KOPT-K1 (cell line): ENCODE results near the gene HSP90AB1.

Source experiments
- H3K27ac ChIP-seq: fragments of 200-600 bp; sonication (generic); 2 replicates; pipeline ENCODE4 v1.5.1; 2016; ENCODE audit warnings: antibody characterized with exemption, mild to moderate bottlenecking, low read depth, low read length; ENCODE audit not compliant: poor library complexity, severe bottlenecking
- H3K36me3 ChIP-seq: fragments of 200-600 bp; sonication (generic); 2 replicates; pipeline ENCODE4 v1.5.1; 2017; ENCODE audit warnings: antibody characterized with exemption, mild to moderate bottlenecking, low read length, moderate library complexity; ENCODE audit not compliant: insufficient read depth
- H3K9me3 ChIP-seq: fragments of 200-600 bp; sonication (generic); 2 replicates; pipeline ENCODE4 v1.5.1; 2017; ENCODE audit warnings: antibody characterized with exemption, low read length, mild to moderate bottlenecking; ENCODE audit not compliant: insufficient read depth, poor library complexity, severe bottlenecking

The HSP90AB1 gene

DNA sequence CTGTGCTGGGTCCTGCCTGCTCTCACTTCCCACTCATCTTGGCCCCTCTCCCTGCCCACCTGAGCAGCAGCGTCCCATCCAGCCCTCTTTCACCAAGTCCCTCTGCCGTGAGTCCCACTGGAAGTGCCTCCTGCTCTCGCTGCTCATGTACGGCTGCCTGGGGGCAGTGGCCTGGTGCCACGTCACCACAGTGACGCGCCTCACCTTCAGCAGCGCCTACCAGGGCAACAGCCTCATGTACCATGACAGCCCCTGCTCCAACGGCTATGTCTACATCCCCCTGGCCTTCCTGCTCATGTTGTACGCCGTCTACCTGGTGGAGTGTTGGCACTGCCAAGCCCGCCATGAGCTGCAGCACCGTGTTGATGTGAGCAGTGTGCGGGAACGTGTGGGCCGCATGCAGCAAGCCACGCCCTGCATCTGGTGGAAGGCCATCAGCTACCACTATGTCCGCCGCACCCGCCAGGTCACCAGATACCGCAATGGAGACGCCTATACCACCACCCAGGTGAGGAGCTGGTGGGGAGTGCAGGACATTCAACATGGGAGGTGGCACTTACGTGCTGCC lies 26.2 kb downstream of the HSP90AB1 start:
- no peaks in the 10 kb centered on the region for H3K9me3 ChIP-seq
- no peaks in the 10 kb centered on the region for H3K36me3 ChIP-seq
- no peak overlapping the region for H3K27ac ChIP-seq

DNA sequence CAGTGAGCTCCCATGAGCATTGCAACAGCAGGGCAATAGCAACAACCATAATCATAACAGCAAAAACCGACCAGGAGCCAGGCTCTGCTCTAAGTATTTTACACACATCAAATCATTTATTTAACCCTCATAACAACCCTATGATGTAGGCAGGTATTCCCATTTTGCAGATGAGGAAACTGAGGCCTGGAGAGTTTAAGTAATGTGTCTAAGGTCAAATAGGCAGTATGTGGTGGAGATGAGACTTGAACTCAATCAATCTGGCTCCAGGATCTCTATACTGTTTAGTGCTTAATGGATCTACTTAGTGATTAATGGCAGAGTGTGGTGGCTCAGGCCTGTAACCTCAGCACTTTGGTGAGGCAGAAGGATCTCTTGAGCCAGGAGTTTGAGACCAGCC lies 26.7 kb downstream of the HSP90AB1 start:
- Histone ChIP-seq H3K9me3 (no peaks in the 10 kb centered on the region), H3K36me3 (no peaks in the 10 kb centered on the region), H3K27ac (no peak overlapping the region)

DNA sequence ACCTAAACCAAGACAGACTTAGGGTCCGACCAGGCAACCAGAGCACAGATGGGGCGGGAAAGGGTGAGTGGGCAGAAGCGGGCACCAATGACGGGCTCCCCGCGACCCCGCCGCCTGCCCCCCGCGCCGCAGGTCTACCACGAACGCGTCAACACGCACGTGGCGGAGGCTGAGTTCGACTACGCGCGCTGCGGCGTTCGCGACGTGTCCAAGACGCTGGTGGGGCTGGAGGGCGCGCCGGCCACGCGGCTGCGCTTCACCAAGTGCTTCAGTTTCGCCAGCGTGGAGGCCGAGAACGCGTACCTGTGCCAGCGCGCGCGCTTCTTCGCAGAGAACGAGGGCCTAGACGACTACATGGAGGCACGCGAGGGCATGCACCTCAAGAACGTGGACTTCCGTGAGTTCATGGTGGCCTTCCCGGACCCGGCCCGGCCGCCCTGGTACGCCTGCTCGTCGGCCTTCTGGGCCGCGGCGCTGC lies 28.4 kb downstream of the HSP90AB1 start:
- no peaks in the 10 kb centered on the region for H3K9me3 ChIP-seq
- no peaks in the 10 kb centered on the region for H3K36me3 ChIP-seq
- H3K27ac ChIP-seq, result no peak overlapping the region

DNA sequence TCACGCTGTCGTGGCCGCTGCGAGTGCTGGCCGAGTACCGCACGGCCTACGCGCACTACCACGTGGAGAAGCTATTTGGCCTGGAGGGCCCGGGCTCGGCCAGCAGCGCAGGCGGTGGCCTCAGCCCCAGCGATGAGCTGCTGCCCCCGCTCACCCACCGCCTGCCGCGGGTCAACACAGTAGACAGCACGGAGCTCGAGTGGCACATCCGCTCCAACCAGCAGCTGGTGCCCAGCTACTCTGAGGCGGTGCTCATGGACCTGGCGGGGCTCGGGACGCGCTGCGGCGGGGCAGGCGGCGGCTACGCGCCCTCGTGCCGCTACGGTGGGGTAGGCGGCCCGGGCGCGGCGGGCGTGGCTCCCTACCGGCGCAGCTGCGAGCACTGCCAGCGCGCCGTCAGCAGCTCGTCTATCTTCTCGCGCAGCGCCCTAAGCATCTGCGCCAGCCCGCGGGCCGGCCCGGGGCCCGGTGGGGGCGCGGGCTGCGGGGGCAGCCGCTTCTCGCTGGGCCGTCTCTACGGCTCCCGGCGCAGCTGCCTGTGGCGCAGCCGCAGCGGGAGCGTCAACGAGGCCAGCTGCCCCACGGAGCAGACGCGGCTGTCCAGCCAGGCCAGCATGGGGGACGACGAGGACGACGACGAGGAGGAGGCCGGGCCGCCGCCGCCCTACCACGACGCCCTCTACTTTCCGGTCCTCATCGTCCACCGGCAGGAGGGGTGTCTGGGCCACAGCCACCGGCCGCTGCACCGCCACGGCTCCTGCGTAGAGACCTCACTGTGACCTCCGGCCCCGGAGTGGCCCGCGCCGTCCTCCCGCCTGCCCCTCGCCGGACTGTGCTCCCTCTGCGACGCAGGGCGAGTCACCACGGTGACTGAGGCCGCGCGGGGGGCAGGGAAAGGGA lies 29.1 kb downstream of the HSP90AB1 start:
- Histone ChIP-seq H3K36me3 (no peaks in the 10 kb centered on the region), H3K27ac (no peak overlapping the region), H3K9me3 (no peaks in the 10 kb centered on the region)

DNA sequence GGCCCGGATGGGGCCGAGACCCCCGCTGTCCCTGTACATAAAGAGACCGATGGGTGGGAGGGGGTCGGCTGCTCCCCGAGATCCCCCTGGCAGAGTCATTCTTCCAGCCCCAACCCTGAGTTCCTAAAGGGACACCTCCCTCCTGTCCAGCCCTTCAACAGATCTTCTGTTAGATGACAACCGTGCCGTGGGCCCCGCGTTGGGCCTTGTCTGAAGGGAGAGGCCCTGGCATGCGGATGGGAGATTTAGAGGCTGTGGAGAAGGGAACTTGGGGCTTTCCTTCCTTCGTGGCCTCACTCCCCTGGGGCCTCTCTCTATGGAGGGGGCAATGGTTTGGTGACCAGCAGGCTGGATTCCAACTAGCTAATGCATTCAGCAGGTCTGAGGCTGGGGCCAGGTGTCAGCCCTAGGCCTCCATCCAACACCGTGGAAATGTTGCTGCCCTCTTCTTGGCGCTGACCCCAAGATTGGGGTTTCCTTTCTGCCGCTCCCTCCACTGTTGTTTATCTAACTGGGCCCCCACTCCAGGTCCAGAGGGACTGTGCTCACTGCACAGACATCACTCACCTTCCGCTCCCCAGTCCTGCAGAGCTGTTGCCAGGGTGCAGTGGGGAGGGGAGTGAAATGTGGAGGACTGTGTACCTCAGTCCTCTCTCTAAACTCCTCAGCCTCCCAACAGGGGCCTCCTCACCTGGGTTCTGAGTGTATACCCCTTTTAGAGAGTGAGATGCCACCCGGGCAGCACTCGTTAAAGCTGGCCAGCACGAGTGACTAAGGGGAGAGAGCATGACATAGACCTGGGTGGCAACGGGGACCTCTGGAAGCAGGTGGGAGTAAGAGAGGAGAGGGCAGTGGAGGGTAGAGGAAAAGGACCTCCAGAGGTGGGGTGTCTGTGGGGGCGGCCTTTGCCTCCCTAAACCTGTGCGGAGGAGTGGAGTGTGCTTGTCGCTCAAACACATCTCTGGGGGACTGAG lies 30.1 kb downstream of the HSP90AB1 start:
- Histone ChIP-seq H3K36me3 (no peaks in the 10 kb centered on the region), H3K27ac (no peak overlapping the region), H3K9me3 (no peaks in the 10 kb centered on the region)

DNA sequence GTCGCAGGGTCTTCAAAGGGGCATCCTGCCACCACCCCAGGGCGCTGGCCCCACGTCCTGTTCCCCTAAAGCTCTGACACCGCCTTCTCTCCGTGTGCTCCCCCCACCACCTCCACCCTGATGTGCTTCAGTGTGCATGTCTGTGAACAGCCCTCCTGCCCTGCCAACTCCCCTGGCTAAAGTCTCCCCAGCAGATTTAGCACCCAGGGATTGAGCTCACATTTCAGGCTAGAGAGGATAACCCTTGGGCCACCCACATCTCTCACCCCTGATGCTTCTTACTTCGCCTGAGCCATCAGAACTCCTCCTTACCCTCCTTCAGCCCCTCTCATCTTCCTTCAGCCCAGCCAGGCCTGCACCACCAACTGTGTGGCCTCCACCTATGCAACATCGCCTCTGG lies 30.9 kb downstream of the HSP90AB1 start:
- no peaks in the 10 kb centered on the region for H3K9me3 ChIP-seq
- no peaks in the 10 kb centered on the region for H3K36me3 ChIP-seq
- H3K27ac ChIP-seq, result no peak overlapping the region

DNA sequence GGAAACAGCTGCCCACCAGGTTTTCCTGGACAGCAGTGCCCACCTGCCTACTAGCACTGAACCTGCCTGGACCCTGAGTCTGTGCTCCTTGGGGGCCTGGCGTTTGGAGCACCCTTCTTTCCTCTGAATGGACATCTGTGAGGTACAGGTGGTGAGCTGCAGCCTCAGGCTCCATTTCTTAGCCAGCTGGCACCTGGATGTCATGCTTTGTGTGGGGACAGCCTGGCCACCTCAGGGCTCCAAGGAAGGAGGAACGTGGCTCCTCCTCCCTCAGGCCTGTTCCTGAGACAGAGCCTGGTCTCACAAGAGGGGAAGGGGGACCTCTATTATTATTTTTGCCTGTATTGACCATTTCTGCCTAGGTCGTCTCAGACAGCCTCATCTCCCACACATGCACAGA lies 31.4 kb downstream of the HSP90AB1 start:
- H3K27ac ChIP-seq, result no peak overlapping the region
- no peaks in the 10 kb centered on the region for H3K36me3 ChIP-seq
- no peaks in the 10 kb centered on the region for H3K9me3 ChIP-seq

DNA sequence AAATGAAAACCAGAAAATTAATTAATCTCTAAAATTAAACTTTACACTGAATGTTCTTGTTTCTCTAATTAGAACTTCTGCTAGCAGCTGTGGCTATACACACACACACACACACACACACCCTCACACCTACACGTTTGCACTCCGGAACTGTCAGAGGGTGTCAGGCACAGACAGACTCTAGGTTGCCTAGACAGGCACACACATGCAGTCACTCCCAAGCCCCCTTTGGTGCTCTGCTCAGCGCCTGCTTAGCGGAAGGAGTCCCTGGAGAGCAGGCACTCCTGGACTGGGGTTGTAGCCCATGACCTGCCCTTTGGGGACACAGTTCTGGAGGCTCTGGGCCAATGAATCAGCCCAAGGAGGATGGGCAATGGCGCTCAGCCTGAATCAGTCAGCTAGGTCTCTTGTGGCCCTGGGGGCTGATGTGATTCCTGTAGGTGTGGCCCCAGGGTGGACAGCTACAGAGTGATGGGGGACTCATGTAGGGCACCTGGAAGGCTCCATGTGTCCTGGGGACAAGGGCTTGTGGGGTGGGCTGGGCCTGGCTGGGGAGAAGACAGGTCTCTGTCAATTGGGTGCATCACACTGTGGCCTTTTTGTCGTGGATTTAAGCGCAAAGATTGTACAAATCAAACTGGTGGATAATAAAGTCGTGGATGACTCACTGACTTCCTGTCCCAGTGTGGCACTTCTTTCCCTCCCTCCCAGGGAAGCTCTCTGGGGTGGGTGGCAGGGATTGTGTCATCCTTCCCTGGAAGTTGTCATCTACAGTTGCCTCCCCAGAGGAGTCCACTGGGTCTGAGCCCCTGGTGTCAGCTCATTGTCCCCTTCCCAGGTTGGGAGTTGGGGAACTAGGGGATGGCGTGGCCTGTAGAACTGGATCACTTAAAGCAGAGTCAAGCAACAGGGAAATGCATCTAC lies 32.1 kb downstream of the HSP90AB1 start:
- Histone ChIP-seq H3K36me3 (no peaks in the 10 kb centered on the region), H3K27ac (no peak overlapping the region), H3K9me3 (no peaks in the 10 kb centered on the region)

DNA sequence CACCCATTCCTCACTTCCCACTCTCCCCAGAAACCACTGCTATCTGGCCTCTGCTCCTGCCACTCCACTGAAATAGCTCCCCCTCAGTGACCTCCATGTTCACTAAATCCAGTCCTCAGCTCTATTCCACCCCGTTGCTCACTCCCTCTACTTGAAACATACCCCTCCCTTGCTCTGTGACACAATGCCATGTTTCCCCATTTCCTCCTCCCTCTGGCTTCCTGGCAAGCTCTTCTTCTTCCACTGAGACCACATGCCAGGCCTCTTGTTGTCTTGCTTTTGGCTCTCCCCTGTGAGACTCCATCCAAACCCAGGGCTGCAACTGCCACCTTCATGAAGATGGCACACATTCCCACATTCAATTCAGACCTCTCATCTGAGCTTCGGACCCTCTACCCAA lies 37.2 kb downstream of the HSP90AB1 start:
- Histone ChIP-seq H3K9me3 (no peaks in the 10 kb centered on the region), H3K27ac (no peak overlapping the region)

DNA sequence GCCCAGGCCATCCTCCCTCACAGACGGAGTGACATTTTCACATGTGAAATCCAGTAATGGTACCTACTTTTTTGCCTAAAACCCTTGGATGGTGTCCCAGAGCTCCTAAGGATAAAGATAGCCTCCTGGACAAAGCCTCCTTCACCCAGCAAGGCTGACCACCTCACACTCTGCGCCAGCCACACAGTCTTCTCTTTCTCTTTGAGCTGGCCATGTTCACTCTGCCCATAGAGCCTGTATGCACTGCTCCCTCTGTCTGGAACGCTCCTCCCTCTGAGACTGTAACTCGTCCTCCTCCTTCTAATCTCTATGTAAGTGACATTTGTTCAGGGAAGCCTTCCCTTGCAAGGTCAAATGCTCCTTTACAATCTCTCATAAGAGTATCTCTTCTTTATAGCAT lies 38.0 kb downstream of the HSP90AB1 start:
- Histone ChIP-seq H3K36me3 (no peaks in the 10 kb centered on the region), H3K27ac (no peak overlapping the region), H3K9me3 (no peaks in the 10 kb centered on the region)

More for the DNA sequence above, 37.2 kb downstream of the HSP90AB1 start:
- H3K36me3 ChIP-seq, result no peaks in the 10 kb centered on the region

DNA sequence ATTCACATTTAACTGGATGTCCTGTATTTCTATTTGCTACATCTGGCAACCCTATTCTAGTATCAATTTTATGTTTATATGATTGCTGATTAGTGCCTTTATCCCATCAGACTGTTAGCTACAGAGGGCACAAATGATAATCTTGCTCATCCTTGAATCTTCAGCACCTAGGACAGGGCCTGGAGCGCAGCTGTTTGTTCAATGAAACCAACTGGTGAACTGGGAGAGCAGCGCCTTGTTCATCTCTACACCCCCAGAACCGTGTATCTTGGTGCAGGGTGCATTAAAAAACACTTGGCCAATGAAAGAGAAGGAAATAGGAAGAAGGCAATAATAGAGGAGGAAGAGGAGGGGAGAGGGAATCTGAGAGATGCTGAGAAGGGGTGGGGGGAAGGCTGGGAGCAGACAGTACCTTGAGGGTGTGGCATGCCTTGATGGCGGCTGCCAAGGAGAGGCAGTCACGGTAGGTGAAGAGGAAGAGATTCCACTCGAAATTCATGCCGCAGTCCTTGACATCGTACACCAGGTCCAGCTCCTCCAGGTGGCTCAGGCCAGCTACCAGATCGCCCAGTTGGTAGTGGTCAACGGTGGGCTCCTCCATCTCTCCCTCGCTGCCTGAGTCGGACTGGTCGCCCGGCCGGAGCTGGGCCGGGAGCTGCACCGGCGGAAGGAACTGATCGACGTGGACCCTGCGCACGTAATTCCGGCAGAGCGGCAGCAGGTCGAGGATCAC lies 38.8 kb downstream of the HSP90AB1 start:
- H3K9me3 ChIP-seq, result no peaks in the 10 kb centered on the region
- no peaks in the 10 kb centered on the region for H3K36me3 ChIP-seq
- no peak overlapping the region for H3K27ac ChIP-seq

DNA sequence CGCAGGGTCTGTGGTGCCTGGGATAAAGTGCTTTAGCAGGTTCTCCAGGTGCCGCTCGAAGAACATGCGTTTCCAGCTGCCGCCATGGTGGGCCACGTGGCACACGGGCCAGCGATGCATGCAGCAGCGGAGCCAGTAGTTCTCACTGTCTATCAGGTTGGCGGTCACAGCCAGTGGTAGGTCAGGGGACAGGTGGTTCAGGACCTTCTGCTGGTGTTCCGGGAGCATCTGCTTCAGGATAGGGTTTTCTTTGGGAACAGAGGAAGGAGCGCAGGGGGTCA lies 39.3 kb downstream of the HSP90AB1 start:
- H3K27ac ChIP-seq, result no peak overlapping the region
- H3K9me3 ChIP-seq, result no peaks in the 10 kb centered on the region
- H3K36me3 ChIP-seq, result no peaks in the 10 kb centered on the region

DNA sequence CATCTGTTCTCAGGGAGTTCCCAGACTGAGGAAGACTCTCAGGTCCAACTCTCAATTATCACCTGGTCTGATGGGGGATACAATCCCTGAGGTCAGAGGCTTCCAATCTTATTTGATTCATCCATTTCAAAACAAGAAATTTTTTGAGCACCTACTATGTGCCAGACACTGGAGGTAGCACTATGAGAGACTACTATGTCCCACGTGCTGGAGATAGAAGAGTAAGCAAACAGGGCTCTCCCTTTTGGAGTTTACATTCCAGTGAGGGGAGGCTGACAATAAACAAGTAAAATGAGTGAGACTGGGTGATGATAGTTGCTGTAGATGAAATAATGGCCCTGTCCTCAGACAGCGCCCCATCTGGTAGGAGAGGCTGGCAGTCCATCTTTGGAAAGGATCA lies 39.8 kb downstream of the HSP90AB1 start:
- no peak overlapping the region for H3K27ac ChIP-seq
- no peaks in the 10 kb centered on the region for H3K9me3 ChIP-seq

DNA sequence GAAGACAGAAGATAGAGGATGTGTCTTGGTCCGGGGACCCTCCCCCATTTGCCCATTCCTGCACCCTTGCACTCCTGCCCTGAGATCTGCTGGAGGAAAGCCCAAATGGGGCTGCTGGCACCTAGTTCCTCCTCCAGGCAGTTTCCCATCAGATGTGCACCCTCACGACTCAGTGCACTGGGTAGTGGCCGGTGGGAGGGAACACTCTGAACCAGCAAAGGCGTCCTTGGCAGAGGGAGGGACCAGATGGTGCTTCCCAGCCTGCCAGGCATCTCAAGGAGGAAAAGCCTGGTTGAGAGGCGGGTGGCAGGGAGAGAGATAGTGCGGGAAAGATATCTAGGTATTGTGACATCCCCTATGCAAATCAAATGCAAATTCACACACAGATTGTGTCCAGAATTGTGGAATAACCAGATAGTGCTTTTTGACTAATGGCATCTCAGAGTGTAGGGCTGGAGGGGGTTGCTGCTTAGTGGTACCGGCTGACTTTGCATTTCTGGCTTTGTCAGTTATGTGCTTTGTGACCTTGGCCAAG lies 42.9 kb downstream of the HSP90AB1 start:
- Histone ChIP-seq H3K9me3 (no peaks in the 10 kb centered on the region), H3K36me3 (no peaks in the 10 kb centered on the region), H3K27ac (no peak overlapping the region)

More for the DNA sequence above, 39.8 kb downstream of the HSP90AB1 start:
- no peaks in the 10 kb centered on the region for H3K36me3 ChIP-seq
